BE2C (cell line): ENCODE measurements around the gene LRRFIP1.
"Not testable (repeated sequence)": the region's sequence is repeated elsewhere in the genome, so short reads cannot be mapped to it uniquely, and the experiment has no call there.

Experiments
- DNase-seq: peaks from one replicate; pipeline ENCODE4 v3.0.0-alpha.2; 2020
- H3K27me3 ChIP-seq: fragments of 250-450 bp; sonication (Bioruptor Pico); 2 replicates; pipeline ENCODE4 v1.5.1; 2020; ENCODE audit warnings: mild to moderate bottlenecking
- H3K36me3 ChIP-seq: fragments of 250-450 bp; sonication (Bioruptor Pico); 2 replicates; pipeline ENCODE4 v1.5.1; 2020; ENCODE audit warnings: mild to moderate bottlenecking
- H3K4me1 ChIP-seq: fragments of 250-450 bp; sonication (Bioruptor Pico); 2 replicates; pipeline ENCODE4 v1.5.1; 2020
- H3K4me3 ChIP-seq: 2 replicates; pipeline ENCODE4 v1.5.1; 2011; ENCODE audit warnings: low read depth, low read length
- H3K9me3 ChIP-seq: fragments of 250-450 bp; sonication (Bioruptor Pico); 2 replicates; pipeline ENCODE4 v1.5.1; 2020
- TF ChIP-seq, protein P1 (sequence below): IDR thresholded peaks from 2 replicates; pipeline ENCODE4 v1.5.1; 2012; ENCODE audit warnings: mild to moderate bottlenecking, low read depth, low read length

LRRFIP1 gene

DNA sequence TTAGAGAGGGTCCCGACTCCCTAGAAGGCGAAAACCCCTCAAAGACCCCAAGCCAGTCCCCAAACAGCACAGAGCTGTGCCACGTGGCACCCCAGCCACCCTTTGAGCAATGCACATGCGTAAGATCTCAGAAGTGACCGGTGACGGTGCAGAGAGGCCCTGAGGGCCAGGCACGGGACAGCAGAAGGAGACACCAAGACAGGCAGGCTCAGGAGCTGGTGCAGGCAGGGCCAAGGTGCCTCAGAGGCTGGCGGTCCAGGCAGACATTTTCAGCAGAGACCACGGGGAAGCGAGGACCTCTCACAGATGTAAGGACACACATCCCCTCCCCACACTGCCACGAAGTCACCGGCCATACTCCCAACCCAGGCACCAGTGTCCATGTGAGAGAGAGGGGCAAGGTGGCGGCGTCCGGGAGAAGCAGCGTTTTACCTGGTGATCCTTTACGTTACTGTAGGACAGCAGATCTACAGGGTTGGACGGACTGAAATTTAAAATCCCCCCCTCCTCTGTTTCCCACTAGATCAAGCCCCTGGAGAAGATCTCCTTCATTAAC lies 34.9 kb upstream of the LRRFIP1 start:
- DNase-seq = no peak
- TF ChIP-seq, protein P1, sequence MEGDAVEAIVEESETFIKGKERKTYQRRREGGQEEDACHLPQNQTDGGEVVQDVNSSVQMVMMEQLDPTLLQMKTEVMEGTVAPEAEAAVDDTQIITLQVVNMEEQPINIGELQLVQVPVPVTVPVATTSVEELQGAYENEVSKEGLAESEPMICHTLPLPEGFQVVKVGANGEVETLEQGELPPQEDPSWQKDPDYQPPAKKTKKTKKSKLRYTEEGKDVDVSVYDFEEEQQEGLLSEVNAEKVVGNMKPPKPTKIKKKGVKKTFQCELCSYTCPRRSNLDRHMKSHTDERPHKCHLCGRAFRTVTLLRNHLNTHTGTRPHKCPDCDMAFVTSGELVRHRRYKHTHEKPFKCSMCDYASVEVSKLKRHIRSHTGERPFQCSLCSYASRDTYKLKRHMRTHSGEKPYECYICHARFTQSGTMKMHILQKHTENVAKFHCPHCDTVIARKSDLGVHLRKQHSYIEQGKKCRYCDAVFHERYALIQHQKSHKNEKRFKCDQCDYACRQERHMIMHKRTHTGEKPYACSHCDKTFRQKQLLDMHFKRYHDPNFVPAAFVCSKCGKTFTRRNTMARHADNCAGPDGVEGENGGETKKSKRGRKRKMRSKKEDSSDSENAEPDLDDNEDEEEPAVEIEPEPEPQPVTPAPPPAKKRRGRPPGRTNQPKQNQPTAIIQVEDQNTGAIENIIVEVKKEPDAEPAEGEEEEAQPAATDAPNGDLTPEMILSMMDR = no peak
- H3K4me3 ChIP-seq = no peak overlapping the region
- no peaks in the 10 kb centered on the region for H3K4me1 ChIP-seq
- H3K27me3 ChIP-seq = no peaks in the 10 kb centered on the region
- H3K9me3 ChIP-seq = no peaks in the 10 kb centered on the region
- no peaks in the 10 kb centered on the region for H3K36me3 ChIP-seq

DNA sequence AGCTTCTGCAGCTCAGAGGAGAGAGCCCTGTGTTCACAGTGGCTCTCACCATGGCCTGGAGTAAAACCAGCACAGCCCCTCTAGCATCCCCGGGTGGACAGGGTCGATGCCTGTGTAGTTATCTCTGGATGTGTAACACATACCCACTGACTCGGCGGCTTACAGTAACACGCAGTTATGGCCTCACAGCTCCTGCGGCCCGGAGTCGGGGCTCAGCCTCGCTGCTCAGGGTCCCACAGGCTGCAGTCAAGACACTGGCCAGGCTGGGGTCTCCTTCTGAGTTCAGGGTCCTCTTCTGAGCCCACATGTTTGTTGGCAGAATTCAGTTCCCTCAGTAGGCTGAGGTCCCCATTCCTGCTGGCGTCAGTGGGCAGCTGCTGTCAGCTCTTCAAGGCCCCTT lies 34.4 kb upstream of the LRRFIP1 start:
- Histone ChIP-seq H3K27me3 (no peaks in the 10 kb centered on the region), H3K9me3 (no peaks in the 10 kb centered on the region), H3K36me3 (no peaks in the 10 kb centered on the region), H3K4me3 (no peak overlapping the region), H3K4me1 (no peaks in the 10 kb centered on the region)
- TF ChIP-seq, protein P1 = no peak
- no peak for DNase-seq

DNA sequence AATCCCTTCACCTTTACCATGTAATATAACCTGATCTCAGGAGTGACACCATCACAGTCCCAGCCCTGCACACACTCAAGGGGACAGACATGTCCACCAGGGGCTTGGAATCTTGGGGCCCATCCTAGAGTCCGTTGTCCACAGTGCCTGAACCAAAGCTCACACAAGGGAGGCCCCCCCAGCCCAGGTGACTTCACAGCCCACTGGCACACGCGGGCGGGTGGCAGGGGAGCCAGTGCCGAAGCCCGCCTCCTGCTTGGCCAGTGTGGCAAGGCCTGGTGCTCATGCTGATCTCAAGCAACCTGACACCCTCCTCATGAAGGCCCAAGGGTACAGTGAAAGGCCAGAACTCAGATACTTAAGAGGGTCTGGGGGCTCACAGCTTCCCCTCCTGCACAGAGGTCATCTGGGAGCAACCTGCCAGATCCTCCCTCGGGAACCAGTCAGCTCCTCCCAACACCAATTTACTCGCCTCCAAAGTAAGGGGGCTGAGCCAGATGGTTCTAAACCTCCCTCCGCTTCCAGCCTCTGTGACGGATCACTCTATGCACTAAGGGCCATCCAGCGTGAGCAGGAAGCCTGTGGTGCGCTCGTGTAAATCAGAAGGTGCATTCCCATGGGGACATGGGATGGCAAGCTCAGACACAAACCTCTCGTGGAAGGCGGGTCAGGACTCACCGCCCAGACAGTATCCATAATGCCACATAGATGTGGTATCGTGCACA lies 33.6 kb upstream of the LRRFIP1 start:
- Histone ChIP-seq H3K27me3 (no peaks in the 10 kb centered on the region), H3K4me3 (no peak overlapping the region), H3K4me1 (no peaks in the 10 kb centered on the region), H3K9me3 (no peaks in the 10 kb centered on the region), H3K36me3 (no peaks in the 10 kb centered on the region)
- DNase-seq = no peak
- TF ChIP-seq, protein P1 = no peak

DNA sequence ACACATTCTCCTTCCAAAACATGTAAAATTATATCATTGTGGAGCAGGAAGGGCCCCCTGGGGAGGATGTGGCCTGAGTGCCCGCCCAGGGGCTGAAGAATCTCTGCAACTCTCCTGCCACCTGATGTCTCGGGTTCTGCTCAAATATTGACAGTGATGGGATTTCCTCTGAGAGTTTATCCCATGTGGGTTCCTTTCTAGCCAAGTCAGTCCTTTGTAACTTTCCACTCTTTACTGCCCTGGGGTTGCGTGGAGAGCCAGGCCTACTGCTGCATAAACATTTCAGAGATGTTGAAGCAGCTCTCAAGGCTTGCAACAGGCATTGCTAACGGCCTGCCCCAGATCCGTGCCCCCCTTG lies 32.9 kb upstream of the LRRFIP1 start:
- H3K36me3 ChIP-seq = no peaks in the 10 kb centered on the region
- TF ChIP-seq, protein P1 = no peak
- no peaks in the 10 kb centered on the region for H3K9me3 ChIP-seq
- H3K4me3 ChIP-seq = no peak overlapping the region
- H3K27me3 ChIP-seq = no peaks in the 10 kb centered on the region
- no peaks in the 10 kb centered on the region for H3K4me1 ChIP-seq
- DNase-seq = no peak

DNA sequence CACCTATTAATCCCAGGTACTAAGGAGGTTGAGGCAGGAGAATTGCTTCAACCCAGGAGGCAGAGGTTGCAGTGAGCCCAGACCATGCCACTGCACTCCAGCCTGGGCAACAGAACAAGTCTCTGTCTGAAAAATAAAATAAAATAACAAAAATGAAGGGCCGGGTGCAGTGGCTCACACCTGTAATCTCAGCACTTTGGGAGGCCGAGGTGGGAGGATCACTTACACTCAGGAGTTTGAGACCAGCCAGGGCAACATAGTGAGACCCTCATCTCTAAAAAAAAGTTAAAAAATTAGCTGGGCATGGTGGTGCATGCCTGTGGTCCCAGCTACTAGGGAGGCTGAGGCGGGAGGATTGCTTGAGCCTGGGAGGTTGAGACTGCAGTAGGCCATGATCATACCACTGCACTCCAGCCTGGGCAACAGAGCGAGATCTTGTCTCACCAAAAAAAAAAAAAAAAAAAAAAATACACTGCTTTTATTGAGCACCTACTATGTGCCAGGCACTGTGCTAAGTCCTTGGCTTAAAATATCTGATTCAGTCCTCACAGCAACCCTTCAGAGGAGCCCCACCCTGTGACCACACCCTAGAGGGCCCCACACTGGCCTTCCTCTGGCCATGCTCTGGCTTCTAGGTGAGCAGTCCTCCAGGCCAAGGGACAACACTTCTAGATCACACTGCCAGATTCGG lies 31.4 kb upstream of the LRRFIP1 start:
- H3K9me3 ChIP-seq, H3K36me3 ChIP-seq, H3K4me3 ChIP-seq, H3K27me3 ChIP-seq, DNase-seq, H3K4me1 ChIP-seq: not testable (repeated sequence)

DNA sequence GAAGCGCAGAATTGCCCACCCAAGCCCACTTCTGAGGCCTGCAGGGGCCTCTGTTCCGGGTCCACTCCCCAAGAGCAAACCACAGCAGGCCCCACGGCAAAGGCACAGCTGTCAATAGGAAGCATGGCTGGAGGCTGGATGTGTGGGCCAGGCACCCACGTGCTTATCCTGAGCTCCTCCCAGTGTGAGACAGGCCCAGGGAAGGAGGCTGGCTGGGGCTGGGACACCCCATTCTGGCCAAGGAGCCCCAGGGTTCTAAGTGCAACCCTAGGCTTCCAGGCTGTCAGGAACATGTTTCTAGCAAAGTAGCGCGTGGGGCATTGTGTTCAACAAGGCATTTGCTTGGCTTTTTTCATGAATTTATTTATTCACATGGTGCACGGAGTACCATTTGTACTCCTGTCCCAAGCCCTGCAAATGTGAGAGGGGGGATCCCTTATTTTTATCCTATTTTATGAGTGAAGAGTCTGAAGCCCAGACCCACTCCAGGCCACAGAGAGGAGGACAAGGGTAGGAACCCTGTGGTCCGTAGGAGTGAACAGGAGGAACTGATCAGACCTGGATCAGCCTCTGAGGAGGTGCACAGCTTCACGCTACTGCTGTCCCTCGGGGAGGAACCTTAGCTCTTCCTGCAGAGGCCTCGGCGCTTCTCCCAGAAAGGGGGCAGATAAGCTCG lies 30.7 kb upstream of the LRRFIP1 start:
- DNase-seq = no peak
- no peak overlapping the region for H3K4me3 ChIP-seq

More for the DNA sequence above, 30.7 kb upstream of the LRRFIP1 start:
- H3K27me3 ChIP-seq = no peaks in the 10 kb centered on the region
- no peaks in the 10 kb centered on the region for H3K36me3 ChIP-seq
- no peaks in the 10 kb centered on the region; the same call in 1 of the 2 replicates for H3K9me3 ChIP-seq
- no peaks in the 10 kb centered on the region for H3K4me1 ChIP-seq
- TF ChIP-seq, protein P1 = no peak
